Cardiac muscle cell (in vitro differentiated cells and primary cell): ENCODE measurements around the gene CHD6. TPM values are rescaled to one million over a fixed set of nuclear protein-coding genes. Genes with fewer than 3 reads are reported as not detected.

Experiments
- DNase-seq, 2 donors: peaks; one replicate each; pipeline versions ENCODE4 v3.0.0 to v3.0.0-alpha.2; 2010 to 2017; ENCODE audit warnings: low read depth in 1 of 2, low spot score in 1 of 2
- H3K27ac ChIP-seq: fragments of 200-600 bp; sonication (generic); 2 replicates; pipeline ENCODE4 v1.5.1; 2016
- H3K27me3 ChIP-seq: fragments of 200-600 bp; sonication (generic); 2 replicates; pipeline ENCODE4 v1.6.0; 2016; ENCODE audit warnings: control low read depth
- H3K36me3 ChIP-seq: fragments of 200-600 bp; sonication (generic); 2 replicates; pipeline ENCODE4 v1.5.1; 2016; ENCODE audit warnings: control low read depth
- H3K4me1 ChIP-seq: fragments of 200-600 bp; sonication (generic); 2 replicates; pipeline ENCODE4 v1.8.1; 2017; ENCODE audit warnings: low read depth, mild to moderate bottlenecking, mixed run types
- H3K4me3 ChIP-seq: fragments of 200-600 bp; sonication (generic); 2 replicates; pipeline ENCODE4 v1.5.1; 2016; ENCODE audit warnings: mild to moderate bottlenecking
- H3K9me3 ChIP-seq: fragments of 200-600 bp; sonication (generic); 2 replicates; pipeline ENCODE4 v1.5.1; 2017; ENCODE audit warnings: low read depth, mild to moderate bottlenecking, control low read depth
- polyA plus RNA-seq: library from polyadenylated mRNA; unstranded; fragments of >200 nt; fragmentation: Nextera tagmentation; extraction: Ambion mirVana; gene quantifications from 2 replicates; pipeline ENCODE4 v1.2.1, GENCODE V29; 2016
- total RNA-seq: library from RNA; depleted of rRNA; stranded (reverse); fragments of >200 nt; gene quantifications from 2 replicates; pipeline ENCODE4 v1.2.3, GENCODE V29; 2016
- TF ChIP-seq, protein P1 (sequence below): IDR thresholded peaks from 2 replicates; pipeline ENCODE4 v1.5.1; 2012; ENCODE audit warnings: low read depth, mild to moderate bottlenecking, low read length

CHD6 gene
- total and polyA plus RNA-seq, 2 experiments from 2014 or later, result 56.3 to 61.9 TPM

DNA sequence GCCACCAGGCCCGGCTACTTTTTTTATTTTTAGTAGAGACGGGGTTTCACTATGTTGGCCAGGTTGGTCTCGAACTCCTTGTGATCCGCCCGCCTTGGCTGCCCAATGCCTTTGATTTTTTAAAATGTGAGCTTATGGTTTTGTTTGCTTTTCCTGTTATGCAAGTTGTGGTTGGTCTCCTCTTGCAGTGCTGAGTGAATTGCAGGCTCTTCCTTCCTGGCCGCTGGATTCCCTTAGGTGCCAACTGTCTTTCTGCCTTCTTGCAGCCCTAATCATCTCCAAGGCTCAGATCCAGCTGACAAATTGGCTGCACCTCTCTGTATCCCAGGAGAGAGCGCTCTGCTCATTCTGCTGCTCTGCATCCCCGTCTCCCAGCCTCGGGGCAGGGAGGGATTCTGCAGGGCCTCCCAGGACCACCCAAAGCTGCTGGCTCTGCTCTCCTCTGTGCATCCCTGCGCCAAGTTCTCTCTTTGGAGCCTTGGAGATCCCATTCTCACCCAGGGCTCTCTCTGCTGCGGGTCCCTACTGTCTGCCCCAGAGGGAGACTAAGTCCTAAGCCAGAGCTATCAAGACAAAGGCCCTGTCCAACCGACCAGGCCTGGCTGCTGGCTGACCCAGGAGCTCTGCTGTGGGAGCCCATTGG, 237.5 kb downstream of the CHD6 start:
- no peak overlapping the region for H3K27ac ChIP-seq
- TF ChIP-seq, protein P1, sequence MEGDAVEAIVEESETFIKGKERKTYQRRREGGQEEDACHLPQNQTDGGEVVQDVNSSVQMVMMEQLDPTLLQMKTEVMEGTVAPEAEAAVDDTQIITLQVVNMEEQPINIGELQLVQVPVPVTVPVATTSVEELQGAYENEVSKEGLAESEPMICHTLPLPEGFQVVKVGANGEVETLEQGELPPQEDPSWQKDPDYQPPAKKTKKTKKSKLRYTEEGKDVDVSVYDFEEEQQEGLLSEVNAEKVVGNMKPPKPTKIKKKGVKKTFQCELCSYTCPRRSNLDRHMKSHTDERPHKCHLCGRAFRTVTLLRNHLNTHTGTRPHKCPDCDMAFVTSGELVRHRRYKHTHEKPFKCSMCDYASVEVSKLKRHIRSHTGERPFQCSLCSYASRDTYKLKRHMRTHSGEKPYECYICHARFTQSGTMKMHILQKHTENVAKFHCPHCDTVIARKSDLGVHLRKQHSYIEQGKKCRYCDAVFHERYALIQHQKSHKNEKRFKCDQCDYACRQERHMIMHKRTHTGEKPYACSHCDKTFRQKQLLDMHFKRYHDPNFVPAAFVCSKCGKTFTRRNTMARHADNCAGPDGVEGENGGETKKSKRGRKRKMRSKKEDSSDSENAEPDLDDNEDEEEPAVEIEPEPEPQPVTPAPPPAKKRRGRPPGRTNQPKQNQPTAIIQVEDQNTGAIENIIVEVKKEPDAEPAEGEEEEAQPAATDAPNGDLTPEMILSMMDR, result no peak
- no peaks in the 10 kb centered on the region for H3K36me3 ChIP-seq
- H3K4me1 ChIP-seq, result no peaks in the 10 kb centered on the region
- H3K9me3 ChIP-seq, result no peaks in the 10 kb centered on the region
- no peak overlapping the region for H3K4me3 ChIP-seq
- H3K27me3 ChIP-seq, result no peaks in the 10 kb centered on the region
- no peak for DNase-seq

- TF ChIP-seq, protein P1, result no peak
- no peak for DNase-seq
- Histone ChIP-seq H3K4me1 (peaks cover under 1% of the 10 kb centered on the region), H3K27ac (no peak overlapping the region), H3K4me3 (no peak overlapping the region), H3K27me3 (no peaks in the 10 kb centered on the region), H3K9me3 (no peaks in the 10 kb centered on the region), H3K36me3 (no peaks in the 10 kb centered on the region)
Measured at GRCh38 chr20:41379551-41379950, 238.6 kb downstream of the CHD6 start.

- Histone ChIP-seq H3K36me3 (no peaks in the 10 kb centered on the region), H3K27me3 (no peaks in the 10 kb centered on the region), H3K4me3 (no peak overlapping the region), H3K27ac (no peak overlapping the region), H3K9me3 (no peaks in the 10 kb centered on the region), H3K4me1 (peaks cover 9% of the 10 kb centered on the region)
- DNase-seq, result no peak
- TF ChIP-seq, protein P1, result no peak
Measured at GRCh38 chr20:41377275-41377674, 240.9 kb downstream of the CHD6 start.

GRCh38 chr20:41376349-41376748, 241.8 kb downstream of the CHD6 start:
- no peaks in the 10 kb centered on the region for H3K36me3 ChIP-seq
- no peaks in the 10 kb centered on the region for H3K9me3 ChIP-seq
- DNase-seq, result no peak
- no peaks in the 10 kb centered on the region for H3K27me3 ChIP-seq
- no peak overlapping the region for H3K4me3 ChIP-seq
- H3K27ac ChIP-seq, result no peak overlapping the region
- peaks cover 9% of the 10 kb centered on the region for H3K4me1 ChIP-seq
- TF ChIP-seq, protein P1, result no peak

DNA sequence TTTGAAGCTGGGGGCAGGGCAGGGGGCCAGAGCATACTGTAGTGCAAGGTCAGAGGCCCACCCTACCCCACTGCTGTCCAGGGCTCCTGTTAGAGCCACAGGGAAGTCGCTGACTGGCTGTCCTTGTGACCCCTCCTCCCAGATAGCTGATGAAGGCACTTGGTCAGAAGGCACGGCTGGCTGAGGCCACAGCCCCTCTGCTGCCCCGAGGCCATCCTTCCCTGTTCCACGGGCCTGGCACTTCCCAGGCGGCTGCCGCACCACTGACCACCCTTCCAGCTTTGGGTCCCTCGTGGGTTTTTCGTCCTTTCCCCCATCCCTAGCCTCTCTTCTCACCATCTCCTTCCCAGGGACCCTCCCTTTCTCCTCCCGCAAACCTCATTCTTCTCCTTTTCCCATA, 242.3 kb downstream of the CHD6 start:
- no peaks in the 10 kb centered on the region for H3K36me3 ChIP-seq
- H3K27ac ChIP-seq, result no peak overlapping the region
- no peak overlapping the region for H3K4me3 ChIP-seq
- no peaks in the 10 kb centered on the region for H3K27me3 ChIP-seq
- H3K4me1 ChIP-seq, result peaks cover 9% of the 10 kb centered on the region
- DNase-seq, result no peak
- H3K9me3 ChIP-seq, result no peaks in the 10 kb centered on the region
- TF ChIP-seq, protein P1, result no peak
